ENCODE data around the gene MDM2.
"Not testable (repeated sequence)": the region's sequence is repeated elsewhere in the genome, so short reads cannot be mapped to it uniquely, and the experiment has no call there.

The MDM2 gene

DNA sequence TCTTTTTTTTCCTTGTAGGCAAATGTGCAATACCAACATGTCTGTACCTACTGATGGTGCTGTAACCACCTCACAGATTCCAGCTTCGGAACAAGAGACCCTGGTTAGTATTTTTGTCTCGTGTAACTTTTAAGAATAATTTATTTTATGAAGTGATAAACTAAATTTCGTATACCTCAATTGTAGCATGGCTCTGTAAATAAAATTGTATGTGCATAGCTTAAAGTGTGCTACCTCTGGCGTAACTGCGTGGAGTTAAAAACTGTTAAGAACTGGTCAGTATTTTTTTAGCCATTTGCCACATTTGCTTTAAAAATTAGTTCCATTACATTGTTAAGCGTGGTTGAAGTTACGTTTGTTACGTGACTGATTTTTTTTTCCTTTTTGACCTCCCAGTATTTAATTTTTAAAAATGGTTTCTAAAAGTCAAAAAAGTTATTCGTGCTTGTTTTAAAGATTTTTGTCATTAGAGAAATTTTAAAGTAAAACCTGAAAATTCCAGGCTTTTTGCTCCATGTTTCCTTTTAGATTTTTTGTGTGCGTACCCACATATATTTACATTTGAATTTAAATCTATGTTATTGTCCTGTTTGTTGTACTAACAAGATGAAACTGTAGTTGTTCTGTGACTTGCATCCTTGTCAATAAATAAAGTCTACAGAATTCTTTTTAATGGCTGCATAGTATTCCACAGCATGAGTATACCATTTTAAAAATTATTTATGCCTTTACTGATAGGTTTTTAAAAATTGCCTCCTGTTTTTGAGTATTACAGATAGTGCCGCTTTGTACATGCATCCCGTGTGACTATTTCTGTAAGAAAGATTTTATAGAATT, 1.4 kb downstream of the MDM2 start:
- no peaks in the 10 kb centered on the region for H3K27me3 ChIP-seq (ENCODE audit: insufficient read depth, low read length)
- H3K4me3 ChIP-seq (ENCODE audit: low read depth, low read length, poor library complexity, severe bottlenecking): peak overlapping the region; percentile 85
- peaks cover 56% of the 10 kb centered on the region for H3K36me3 ChIP-seq (ENCODE audit: insufficient read depth, low read length)
- no peak overlapping the region for H2AFZ ChIP-seq (ENCODE audit: low read length)
- peaks cover 57% of the 10 kb centered on the region for H3K79me2 ChIP-seq (ENCODE audit: insufficient read depth, low read length)
- TF ChIP-seq, protein P1, sequence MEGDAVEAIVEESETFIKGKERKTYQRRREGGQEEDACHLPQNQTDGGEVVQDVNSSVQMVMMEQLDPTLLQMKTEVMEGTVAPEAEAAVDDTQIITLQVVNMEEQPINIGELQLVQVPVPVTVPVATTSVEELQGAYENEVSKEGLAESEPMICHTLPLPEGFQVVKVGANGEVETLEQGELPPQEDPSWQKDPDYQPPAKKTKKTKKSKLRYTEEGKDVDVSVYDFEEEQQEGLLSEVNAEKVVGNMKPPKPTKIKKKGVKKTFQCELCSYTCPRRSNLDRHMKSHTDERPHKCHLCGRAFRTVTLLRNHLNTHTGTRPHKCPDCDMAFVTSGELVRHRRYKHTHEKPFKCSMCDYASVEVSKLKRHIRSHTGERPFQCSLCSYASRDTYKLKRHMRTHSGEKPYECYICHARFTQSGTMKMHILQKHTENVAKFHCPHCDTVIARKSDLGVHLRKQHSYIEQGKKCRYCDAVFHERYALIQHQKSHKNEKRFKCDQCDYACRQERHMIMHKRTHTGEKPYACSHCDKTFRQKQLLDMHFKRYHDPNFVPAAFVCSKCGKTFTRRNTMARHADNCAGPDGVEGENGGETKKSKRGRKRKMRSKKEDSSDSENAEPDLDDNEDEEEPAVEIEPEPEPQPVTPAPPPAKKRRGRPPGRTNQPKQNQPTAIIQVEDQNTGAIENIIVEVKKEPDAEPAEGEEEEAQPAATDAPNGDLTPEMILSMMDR (IDR thresholded peaks at IDR 0.05; ENCODE audit: low read length): no peak
- no peak for TF ChIP-seq EZH2 (IDR thresholded peaks at IDR 0.05; ENCODE audit: borderline replicate concordance, low read length)
- no peaks in the 10 kb centered on the region; the same call in 1 of the 2 replicates for H4K20me1 ChIP-seq (ENCODE audit: insufficient read depth, low read length)
- peak overlapping the region; percentile 98 for H3K9ac ChIP-seq (ENCODE audit: low read length)
- H3K27ac ChIP-seq (ENCODE audit: low read depth, low read length, poor library complexity, severe bottlenecking): peak overlapping the region; percentile 99
- no peaks in the 10 kb centered on the region for H3K9me2 ChIP-seq (ENCODE audit: low read depth, low read length)
- H3K9me3 ChIP-seq (ENCODE audit: low read length): no peaks in the 10 kb centered on the region
- peaks cover 73% of the 10 kb centered on the region for H3K4me1 ChIP-seq (ENCODE audit: insufficient read depth, low read length, severe bottlenecking)
- H3F3A ChIP-seq (ENCODE audit: insufficient read depth, low read length): peaks cover 4% of the 10 kb centered on the region; the same call in 1 of the 2 replicates
- peak overlapping the region; percentile 69 for H3K4me2 ChIP-seq (ENCODE audit: low read length)

DNA sequence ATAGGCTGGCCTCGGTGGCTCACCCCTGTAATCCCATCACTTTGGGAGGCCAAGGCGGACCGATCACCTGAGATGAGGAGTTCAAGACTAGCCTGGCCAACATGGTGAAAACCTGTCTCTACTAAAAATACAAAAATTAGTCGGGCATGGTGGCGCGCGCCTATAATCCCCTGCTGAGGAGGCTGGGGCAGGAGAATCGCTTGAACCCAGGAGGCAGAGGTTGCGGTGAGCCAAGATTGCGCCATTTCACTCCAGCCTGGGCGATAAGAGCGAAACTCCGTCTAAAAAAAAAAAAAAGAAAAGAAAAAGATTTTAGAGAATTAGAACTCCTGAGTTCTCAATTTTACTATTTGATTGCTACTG, 2.0 kb downstream of the MDM2 start:
- peak overlapping the region; percentile 85 for H3K4me3 ChIP-seq (ENCODE audit: low read depth, low read length, poor library complexity, severe bottlenecking)
- peak overlapping the region; percentile 69 for H3K4me2 ChIP-seq (ENCODE audit: low read length)
- peaks cover 73% of the 10 kb centered on the region for H3K4me1 ChIP-seq (ENCODE audit: insufficient read depth, low read length, severe bottlenecking)
- peaks cover 63% of the 10 kb centered on the region for H3K79me2 ChIP-seq (ENCODE audit: insufficient read depth, low read length)
- not testable (repeated sequence) for H3K9me3 ChIP-seq (ENCODE audit: low read length); H3K9me2 ChIP-seq (ENCODE audit: low read depth, low read length); H4K20me1 ChIP-seq (ENCODE audit: insufficient read depth, low read length); H3F3A ChIP-seq (ENCODE audit: insufficient read depth, low read length); H2AFZ ChIP-seq (ENCODE audit: low read length); H3K27me3 ChIP-seq (ENCODE audit: insufficient read depth, low read length)
- peak overlapping the region; percentile 98 for H3K9ac ChIP-seq (ENCODE audit: low read length)
- H3K36me3 ChIP-seq (ENCODE audit: insufficient read depth, low read length): peaks cover 62% of the 10 kb centered on the region
- peak overlapping the region; percentile 99 for H3K27ac ChIP-seq (ENCODE audit: low read depth, low read length, poor library complexity, severe bottlenecking)

GRCh38 chr12:68811573-68811972, 3.6 kb downstream of the MDM2 start:
- peak overlapping the region; percentile 69 for H3K4me2 ChIP-seq (ENCODE audit: low read length)
- peaks cover 61% of the 10 kb centered on the region for H3K4me1 ChIP-seq (ENCODE audit: insufficient read depth, low read length, severe bottlenecking)
- H3F3A ChIP-seq (ENCODE audit: insufficient read depth, low read length); H3K9ac ChIP-seq (ENCODE audit: low read length); H3K9me2 ChIP-seq (ENCODE audit: low read depth, low read length); H3K27me3 ChIP-seq (ENCODE audit: insufficient read depth, low read length); H4K20me1 ChIP-seq (ENCODE audit: insufficient read depth, low read length); H2AFZ ChIP-seq (ENCODE audit: low read length); H3K9me3 ChIP-seq (ENCODE audit: low read length): not testable (repeated sequence)
- peak overlapping the region; percentile 85 for H3K4me3 ChIP-seq (ENCODE audit: low read depth, low read length, poor library complexity, severe bottlenecking)
- peaks cover 78% of the 10 kb centered on the region for H3K79me2 ChIP-seq (ENCODE audit: insufficient read depth, low read length)
- H3K36me3 ChIP-seq (ENCODE audit: insufficient read depth, low read length): peaks cover 77% of the 10 kb centered on the region
- H3K27ac ChIP-seq (ENCODE audit: low read depth, low read length, poor library complexity, severe bottlenecking): peak overlapping the region; percentile 99

- Histone ChIP-seq H4K20me1 (ENCODE audit: insufficient read depth, low read length) (peaks cover 4% of the 10 kb centered on the region; the same call in 1 of the 2 replicates), H3K4me1 (ENCODE audit: insufficient read depth, low read length, severe bottlenecking) (peaks cover 52% of the 10 kb centered on the region), H3F3A (ENCODE audit: insufficient read depth, low read length) (peaks cover 4% of the 10 kb centered on the region; the same call in 1 of the 2 replicates), H3K79me2 (ENCODE audit: insufficient read depth, low read length) (peaks cover 85% of the 10 kb centered on the region), H3K9me3 (ENCODE audit: low read length) (no peaks in the 10 kb centered on the region), H3K9ac (ENCODE audit: low read length) (peak overlapping the region; percentile 36), H3K27ac (ENCODE audit: low read depth, low read length, poor library complexity, severe bottlenecking) (peak overlapping the region; percentile 99), H3K36me3 (ENCODE audit: insufficient read depth, low read length) (peaks cover 88% of the 10 kb centered on the region), H3K9me2 (ENCODE audit: low read depth, low read length) (no peaks in the 10 kb centered on the region), H3K4me3 (ENCODE audit: low read depth, low read length, poor library complexity, severe bottlenecking) (peak overlapping the region; percentile 85), H3K27me3 (ENCODE audit: insufficient read depth, low read length) (no peaks in the 10 kb centered on the region), H2AFZ (ENCODE audit: low read length) (no peak overlapping the region), H3K4me2 (ENCODE audit: low read length) (peak overlapping the region; percentile 42)
- no peak for TF ChIP-seq EZH2 (IDR thresholded peaks at IDR 0.05; ENCODE audit: borderline replicate concordance, low read length)
- TF ChIP-seq, protein P1 (IDR thresholded peaks at IDR 0.05; ENCODE audit: low read length): no peak
Observed at GRCh38 chr12:68812553-68813241, 4.7 kb downstream of the MDM2 start.

Measured in OCI-LY1 (cell line).